NCI-H510A (cell line): ENCODE data around the gene IFITM5.
"Not testable (repeated sequence)": the region's sequence is repeated elsewhere in the genome, so short reads cannot be mapped to it uniquely, and the experiment has no call there.

Experiments used
- DNase-seq: peaks from one replicate; lab custom pipeline; 2025; lab: John Stamatoyannopoulos, UW

Gene IFITM5

GRCh38 chr11:283405-284104, 15.8 kb downstream of the IFITM5 start:
- DNase-seq: peak; percentile 46

GRCh38 chr11:282630-283360, 16.5 kb downstream of the IFITM5 start:
- no peak for DNase-seq

GRCh38 chr11:282171-282570, 17.2 kb downstream of the IFITM5 start:
- no peak for DNase-seq

GRCh38 chr11:281486-282161, 17.7 kb downstream of the IFITM5 start:
- DNase-seq: no peak

GRCh38 chr11:280706-281485, 18.4 kb downstream of the IFITM5 start:
- DNase-seq: no peak

GRCh38 chr11:279966-280705, 19.2 kb downstream of the IFITM5 start:
- no peak for DNase-seq

- no peak for DNase-seq
Observed at GRCh38 chr11:279040-279965, 20.0 kb downstream of the IFITM5 start.

- no peak for DNase-seq
Observed at GRCh38 chr11:278001-278951, 21.1 kb downstream of the IFITM5 start, which contains the start of gene NLRP6. TSS of gene NLRP6 (plus strand) at chr11:278407. CDS start at chr11:278570, 163 bp downstream.

GRCh38 chr11:276219-276618, 23.1 kb downstream of the IFITM5 start:
- no peak for DNase-seq

GRCh38 chr11:272931-273198, 26.5 kb downstream of the IFITM5 start:
- DNase-seq: no peak

GRCh38 chr11:272195-272930, 27.0 kb downstream of the IFITM5 start:
- DNase-seq: no peak

- DNase-seq: no peak
Observed at GRCh38 chr11:271319-271715, 28.0 kb downstream of the IFITM5 start.

- no peak for DNase-seq
Observed at GRCh38 chr11:270451-271318, 28.6 kb downstream of the IFITM5 start.

GRCh38 chr11:269146-269890, 30.0 kb downstream of the IFITM5 start:
- no peak for DNase-seq

GRCh38 chr11:268716-269145, 30.6 kb downstream of the IFITM5 start:
- not testable (repeated sequence) for DNase-seq

- no peak for DNase-seq
Observed at GRCh38 chr11:267491-267994, 31.8 kb downstream of the IFITM5 start.
